ENCODE measurements around the gene POLR1A. TPM values are rescaled to one million over a fixed set of nuclear protein-coding genes. Genes with fewer than 3 reads are reported as not detected.
A peak's percentile ranks its signal among the peaks of the same experiment; 100 is the strongest.

The POLR1A gene
- total and polyA plus RNA-seq, 4 donors = 5.5 to 39.1 (median 9.7) TPM

GRCh38 chr2:85997017-85997970 lies 108.4 kb downstream of the POLR1A start:
- H3K4me1 ChIP-seq (ENCODE audit: control insufficient read depth in 5 of 5, insufficient read depth in 5 of 5, low read length in 5 of 5) = peaks cover 0 to 56% (median 30%) of the 10 kb centered on the region in 5 donors
- H3K9ac ChIP-seq (ENCODE audit: insufficient read depth in 1 of 2, low read length in 2 of 2) = no peak overlapping the region
- no peak overlapping the region for H3K4me3 ChIP-seq
- no peaks in the 10 kb centered on the region for H3K27me3 ChIP-seq (ENCODE audit: control insufficient read depth in 3 of 3, insufficient read depth in 3 of 3, low read length in 2 of 3)
- no peaks in the 10 kb centered on the region for H3K36me3 ChIP-seq (ENCODE audit: control insufficient read depth in 4 of 4, insufficient read depth in 4 of 4, low read length in 4 of 4)
- 83 to 93% methylated on average over 7 of the region's 7 CpGs for WGBS, 2 donors
- peak overlapping the region in 1 of 2 donors; percentile 93 for H3K27ac ChIP-seq (ENCODE audit: low read depth in 1 of 2, low read length in 1 of 2)
- DNase-seq (peak in 2 of 3 donors; percentile 33 to 45), ATAC-seq (ENCODE audit: insufficient read depth, low FRiP score) (no peak)
- H3K9me3 ChIP-seq (ENCODE audit: control insufficient read depth in 4 of 4, insufficient read depth in 3 of 4, low read length in 3 of 4) = peaks cover 0 to 3% (median 0%) of the 10 kb centered on the region in 4 donors
- TF ChIP-seq CTCF (IDR thresholded peaks at IDR 0.05; ENCODE audit: control extremely low read depth, extremely low read depth) = no peak

- TF ChIP-seq CTCF (IDR thresholded peaks at IDR 0.05; ENCODE audit: control extremely low read depth, extremely low read depth) = no peak
- DNase-seq (peak; percentile 67 to 83 (median 79)), ATAC-seq (ENCODE audit: insufficient read depth, low FRiP score) (no peak)
- Histone ChIP-seq H3K4me3 (no peak overlapping the region), H3K4me1 (ENCODE audit: control insufficient read depth in 5 of 5, insufficient read depth in 5 of 5, low read length in 5 of 5) (peaks cover 0 to 54% (median 30%) of the 10 kb centered on the region in 5 donors), H3K27me3 (ENCODE audit: control insufficient read depth in 3 of 3, insufficient read depth in 3 of 3, low read length in 2 of 3) (no peaks in the 10 kb centered on the region), H3K36me3 (ENCODE audit: control insufficient read depth in 4 of 4, insufficient read depth in 4 of 4, low read length in 4 of 4) (no peaks in the 10 kb centered on the region), H3K9me3 (ENCODE audit: control insufficient read depth in 4 of 4, insufficient read depth in 3 of 4, low read length in 3 of 4) (peaks cover 0 to 3% (median 0%) of the 10 kb centered on the region in 4 donors), H3K27ac (ENCODE audit: low read depth in 1 of 2, low read length in 1 of 2) (peak overlapping the region in 1 of 2 donors; percentile 8), H3K9ac (ENCODE audit: insufficient read depth in 1 of 2, low read length in 2 of 2) (no peak overlapping the region)
- 63 to 78% methylated on average over 2 of the region's 2 CpGs for WGBS, 2 donors
These were observed 109.1 kb downstream of the POLR1A start for GRCh38 chr2:85996591-85996990.

- DNase-seq (no peak), ATAC-seq (ENCODE audit: insufficient read depth, low FRiP score) (no peak)
- peak overlapping the region in 1 of 2 donors; percentile 8 for H3K27ac ChIP-seq (ENCODE audit: low read depth in 1 of 2, low read length in 1 of 2)
- H3K9me3 ChIP-seq (ENCODE audit: control insufficient read depth in 4 of 4, insufficient read depth in 3 of 4, low read length in 3 of 4) = peaks cover 0 to 3% (median 0%) of the 10 kb centered on the region in 4 donors
- H3K27me3 ChIP-seq (ENCODE audit: control insufficient read depth in 3 of 3, insufficient read depth in 3 of 3, low read length in 2 of 3) = no peaks in the 10 kb centered on the region
- H3K4me3 ChIP-seq = no peak overlapping the region
- WGBS, 2 donors = 81 to 90% methylated on average over 9 of the region's 9 CpGs
- no peak for TF ChIP-seq CTCF (IDR thresholded peaks at IDR 0.05; ENCODE audit: control extremely low read depth, extremely low read depth)
- H3K36me3 ChIP-seq (ENCODE audit: control insufficient read depth in 4 of 4, insufficient read depth in 4 of 4, low read length in 4 of 4) = no peaks in the 10 kb centered on the region
- H3K4me1 ChIP-seq (ENCODE audit: control insufficient read depth in 5 of 5, insufficient read depth in 5 of 5, low read length in 5 of 5) = peaks cover 0 to 47% (median 30%) of the 10 kb centered on the region in 5 donors
- peak overlapping the region in 1 of 2 donors; percentile 28 for H3K9ac ChIP-seq (ENCODE audit: insufficient read depth in 1 of 2, low read length in 2 of 2)
These were observed 109.8 kb downstream of the POLR1A start for GRCh38 chr2:85995648-85996529.

All from lung (tissue), 12 donors.